GM21529 (cell line): ENCODE results near the gene SRPRA.
"Not testable (repeated sequence)": the region's sequence is repeated elsewhere in the genome, so short reads cannot be mapped to it uniquely, and the experiment has no call there.

Experiments used
- ATAC-seq: cut with Tn5 transposase; IDR thresholded peaks from one replicate; pipeline ENCODE4 v1.9.1; 2021; ENCODE audit not compliant: unreplicated experiment

The SRPRA gene

GRCh38 chr11:126282736-126283591 lies 14.3 kb upstream of the SRPRA start, which contains the start of gene TIRAP:
Gene TIRAP, plus strand, starts transcription at chr11:126283093. Its CDS starts 7,802 bp downstream, at chr11:126290895.
- ATAC-seq = peak; percentile 56

- ATAC-seq = peak; percentile 14
Observed at GRCh38 chr11:126282361-126282735, 13.7 kb upstream of the SRPRA start.

DNA sequence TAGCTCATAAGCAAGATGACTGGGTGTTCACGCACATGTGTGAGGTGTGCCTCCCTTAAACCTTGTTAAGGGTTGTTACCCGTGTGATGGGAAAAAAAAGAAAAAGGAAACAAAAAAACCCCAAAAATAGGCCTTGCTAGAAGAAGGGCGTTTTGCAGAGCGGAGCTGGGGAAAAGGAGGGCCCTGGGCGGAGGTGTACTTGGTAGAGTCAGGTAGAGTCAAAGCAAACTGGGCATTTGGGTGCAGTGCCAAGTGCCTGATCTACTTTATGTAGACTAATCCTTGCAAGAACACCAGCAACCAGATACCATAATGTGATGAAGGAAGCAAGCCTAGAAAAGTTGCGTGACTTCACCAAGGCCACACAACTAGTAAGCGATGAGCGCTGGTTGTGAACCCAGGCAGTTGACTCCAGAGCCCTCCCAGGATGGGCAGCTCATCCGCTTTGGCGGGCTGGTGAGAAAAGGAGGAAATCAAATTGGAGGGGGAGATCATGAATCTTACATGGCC lies 13.0 kb upstream of the SRPRA start:
- ATAC-seq = no peak

- no peak for ATAC-seq
Observed at GRCh38 chr11:126281245-126281644, 12.6 kb upstream of the SRPRA start.

- ATAC-seq = no peak
Observed at GRCh38 chr11:126280595-126280994, 11.9 kb upstream of the SRPRA start.

DNA sequence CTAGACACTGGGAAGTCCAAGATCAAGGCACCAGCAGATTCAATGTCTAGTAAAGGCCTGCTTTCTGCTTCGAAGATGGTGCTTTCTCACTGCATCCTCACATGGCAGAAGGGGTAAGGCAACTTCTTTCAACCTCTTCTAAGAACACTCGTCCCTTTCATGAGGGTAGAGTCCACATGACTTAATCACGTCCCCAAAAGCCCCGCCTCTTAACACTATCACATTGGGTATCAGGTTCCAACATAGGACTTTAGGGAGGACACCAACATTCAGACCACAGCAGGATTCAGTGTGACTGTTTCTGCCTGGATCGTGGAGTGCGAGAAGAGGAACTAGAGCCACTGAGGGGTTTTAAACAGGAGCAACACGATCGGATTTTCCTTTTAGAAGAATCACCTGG lies 10.5 kb upstream of the SRPRA start:
- no peak for ATAC-seq

DNA sequence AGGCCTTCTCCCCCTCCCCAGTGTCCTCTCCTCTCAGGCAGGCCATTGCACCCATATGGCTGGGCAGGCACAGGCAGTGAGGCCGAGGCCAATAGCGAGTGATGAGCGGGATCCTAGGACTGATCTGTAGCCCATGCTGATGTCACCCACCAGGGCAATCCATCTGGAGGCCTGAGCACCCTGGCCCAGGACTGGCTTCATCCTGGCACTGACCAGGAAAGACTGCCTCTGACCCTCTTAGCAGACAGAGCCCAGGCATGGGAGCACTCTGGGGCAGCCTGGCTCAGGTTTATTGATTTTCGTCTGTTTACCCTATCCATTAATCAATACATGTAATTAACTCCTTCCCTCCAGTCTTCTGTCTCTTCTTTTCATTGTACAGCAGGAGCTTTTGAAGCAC lies 9.1 kb upstream of the SRPRA start:
- ATAC-seq = no peak

DNA sequence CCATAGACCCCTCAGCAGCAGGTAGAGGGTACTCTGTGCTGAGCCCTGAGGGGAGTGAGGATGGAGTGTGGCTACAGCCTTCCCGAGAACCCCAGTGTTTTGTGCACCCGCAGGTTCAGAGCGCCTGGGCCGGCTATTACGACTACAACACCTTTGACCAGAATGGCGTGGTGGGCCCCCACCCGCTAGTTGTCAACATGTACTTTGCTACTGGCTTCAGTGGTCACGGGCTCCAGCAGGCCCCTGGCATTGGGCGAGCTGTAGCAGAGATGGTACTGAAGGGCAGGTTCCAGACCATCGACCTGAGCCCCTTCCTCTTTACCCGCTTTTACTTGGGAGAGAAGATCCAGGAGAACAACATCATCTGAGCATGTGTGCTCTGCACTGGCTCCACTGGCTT lies 8.6 kb upstream of the SRPRA start:
- no peak for ATAC-seq

GRCh38 chr11:126268361-126268707 lies 361 bp downstream of the SRPRA start:
- no peak for ATAC-seq

GRCh38 chr11:126267650-126268049 lies 1.0 kb downstream of the SRPRA start:
- no peak for ATAC-seq

DNA sequence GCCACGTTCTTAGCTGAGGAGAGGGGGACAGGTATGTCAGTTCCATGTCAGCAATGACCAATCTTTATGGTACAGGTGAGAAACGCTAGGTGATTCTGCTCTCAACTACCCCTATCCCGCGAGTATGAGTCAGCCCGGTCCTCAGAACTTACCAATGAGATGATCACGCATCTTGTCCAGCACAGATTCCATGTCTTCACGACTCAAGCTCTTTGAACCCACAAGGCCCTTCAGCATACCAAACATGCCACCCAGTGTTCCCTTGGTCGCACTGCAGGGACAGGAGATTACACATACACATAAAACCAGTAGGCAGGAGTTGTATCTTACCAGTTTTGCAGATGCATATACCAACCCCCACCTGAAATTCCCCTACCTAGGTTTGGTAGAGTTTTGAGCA lies 2.9 kb downstream of the SRPRA start:
- no peak for ATAC-seq

DNA sequence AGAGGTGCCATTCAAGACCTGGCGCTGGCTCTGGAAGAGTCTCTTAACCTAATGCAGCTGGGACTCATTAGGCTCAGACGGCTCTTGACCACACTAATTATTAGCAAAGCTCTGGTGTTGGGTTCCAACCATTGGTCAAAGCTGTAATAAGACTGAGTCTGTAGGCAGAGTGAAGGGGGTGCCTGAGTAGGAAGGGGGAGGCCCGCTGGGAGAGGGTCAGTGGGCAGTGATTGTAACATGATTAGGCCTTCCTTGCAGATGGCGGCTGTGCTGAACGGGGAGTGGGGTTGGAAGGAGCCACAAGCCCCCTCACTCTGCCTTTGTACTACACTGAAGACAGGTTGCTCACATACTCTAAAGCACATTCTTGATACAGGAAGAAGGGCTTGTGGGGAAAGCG lies 5.2 kb downstream of the SRPRA start:
- no peak for ATAC-seq

- no peak for ATAC-seq
Observed at GRCh38 chr11:126262216-126262615, 6.5 kb downstream of the SRPRA start.

GRCh38 chr11:126257764-126258163 lies 10.9 kb downstream of the SRPRA start:
- no peak for ATAC-seq

DNA sequence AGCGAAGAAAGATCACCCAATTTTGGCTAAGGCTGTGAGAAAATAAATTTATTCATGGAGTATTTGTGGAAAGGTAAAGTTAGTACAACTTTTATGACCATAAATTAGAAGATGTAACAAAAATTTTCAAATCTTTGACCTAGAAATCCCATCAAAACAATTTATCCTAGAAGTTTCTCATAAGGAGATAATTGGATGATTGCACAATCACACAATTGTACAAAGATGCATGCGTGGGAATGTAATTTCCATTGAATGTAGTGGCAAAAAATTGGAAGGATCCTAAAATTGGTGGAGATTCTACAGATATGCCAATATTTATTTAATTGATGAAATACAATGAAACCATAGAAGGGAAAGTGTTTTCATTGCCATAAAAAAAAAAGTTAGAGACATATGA lies 11.6 kb downstream of the SRPRA start:
- ATAC-seq = no peak

GRCh38 chr11:126256216-126256615 lies 12.5 kb downstream of the SRPRA start:
- ATAC-seq = no peak

- not testable (repeated sequence) for ATAC-seq
Observed at GRCh38 chr11:126255507-126255906, 13.2 kb downstream of the SRPRA start.

DNA sequence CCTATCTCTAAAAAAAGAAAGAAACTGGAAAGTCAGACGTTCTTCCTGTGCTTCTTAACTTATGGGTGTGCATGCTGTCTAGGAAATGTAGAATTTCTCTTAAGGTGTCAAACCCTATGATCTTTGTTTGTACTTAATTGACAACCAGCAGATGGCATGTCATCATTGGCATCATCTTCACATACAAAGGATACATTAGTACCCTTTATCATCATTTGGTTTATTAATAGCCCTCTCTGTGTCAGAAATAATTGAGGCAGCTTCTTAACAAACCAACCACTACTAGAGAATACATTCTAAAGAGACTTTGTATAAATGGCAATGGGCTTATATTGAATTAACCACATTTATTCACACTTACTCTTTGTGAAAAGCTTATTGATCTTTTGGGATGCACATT lies 13.9 kb downstream of the SRPRA start:
- no peak for ATAC-seq

GRCh38 chr11:126253265-126253664 lies 15.4 kb downstream of the SRPRA start:
- ATAC-seq = no peak

DNA sequence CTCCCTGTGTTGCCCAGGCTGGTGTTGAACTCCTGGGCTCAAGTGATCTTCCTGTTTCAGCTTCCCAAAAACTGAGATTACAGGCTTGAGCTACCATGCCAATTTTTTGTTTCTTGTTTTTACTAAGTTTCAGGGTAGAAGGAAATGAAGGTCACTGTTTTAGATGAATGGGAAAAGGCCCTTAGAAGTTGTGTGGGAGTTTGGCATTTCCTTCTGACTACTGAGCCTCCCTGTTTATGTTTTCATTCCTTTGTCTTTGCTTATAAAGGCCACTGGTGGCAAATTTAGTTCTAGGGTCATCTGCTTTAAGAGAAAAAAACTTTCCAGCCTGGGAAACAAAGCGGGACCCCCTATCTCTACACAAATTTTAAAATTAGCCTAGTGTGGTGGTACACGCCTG lies 22.1 kb downstream of the SRPRA start:
- ATAC-seq = no peak

- ATAC-seq = no peak
Observed at GRCh38 chr11:126233391-126233790, 35.3 kb downstream of the SRPRA start.

DNA sequence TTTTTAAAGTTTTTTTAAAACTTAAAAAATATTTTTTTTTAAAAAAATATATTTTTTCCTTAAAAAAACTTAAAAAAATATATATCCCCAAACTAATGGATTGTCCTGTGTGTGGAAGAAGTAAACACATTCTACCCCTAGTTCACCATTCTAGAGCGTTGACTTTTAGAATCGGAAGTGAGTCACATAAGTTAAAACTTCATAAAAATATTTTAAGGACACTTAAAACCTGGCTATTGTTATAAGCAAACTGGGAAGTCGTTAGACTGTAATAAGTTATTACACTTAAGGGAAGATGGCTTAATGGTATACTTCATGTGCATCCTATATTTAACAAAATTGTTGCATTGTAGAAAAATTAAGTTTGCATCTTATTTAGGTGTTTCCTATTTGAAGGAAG lies 36.0 kb downstream of the SRPRA start:
- ATAC-seq = no peak
